DND-41 (cell line): ENCODE results near the gene EEA1.
"Not testable (repeated sequence)": the region's sequence is repeated elsewhere in the genome, so short reads cannot be mapped to it uniquely, and the experiment has no call there.

ENCODE experiments used
- ATAC-seq: fragments of 200-7000 bp; cut with Tn5 transposase; 3 replicates; pipeline ENCODE4 v1.9.1; 2021; ENCODE audit warnings: low read depth; ENCODE audit not compliant: insufficient read depth
- DNase-seq: peaks from one replicate; pipeline ENCODE4 v3.0.0-alpha.2; 2020
- H2AFZ ChIP-seq: 2 replicates; pipeline ENCODE4 v1.6.0; 2012; ENCODE audit warnings: low read depth, low read length
- H3K27ac ChIP-seq: 2 replicates; pipeline ENCODE4 v1.5.1; 2012; ENCODE audit warnings: low read length, inconsistent platforms
- H3K27me3 ChIP-seq: fragments of 200-600 bp; sonication (generic); 2 replicates; pipeline ENCODE4 v1.6.0; 2012; ENCODE audit warnings: low read length, mild to moderate bottlenecking, inconsistent platforms; ENCODE audit not compliant: insufficient read depth, poor library complexity
- H3K36me3 ChIP-seq: 2 replicates; pipeline ENCODE4 v1.5.1; 2012; ENCODE audit warnings: low read length, inconsistent platforms; ENCODE audit not compliant: insufficient read depth
- H3K4me1 ChIP-seq: 2 replicates; pipeline ENCODE4 v1.5.1; 2012; ENCODE audit warnings: mild to moderate bottlenecking, low read length; ENCODE audit not compliant: insufficient read depth
- H3K4me2 ChIP-seq: 2 replicates; pipeline ENCODE4 v1.6.0; 2012; ENCODE audit warnings: mild to moderate bottlenecking, moderate library complexity, low read length, inconsistent platforms; ENCODE audit not compliant: insufficient read depth
- H3K4me3 ChIP-seq, 2 experiments: fragments of 200-600 bp in 1 of 2; shearing (Covaris generic) in 1 of 2; 2 replicates each; pipeline ENCODE4 v1.5.1; 2012 to 2016; ENCODE audit warnings: inconsistent platforms in 2 of 2, low read length in 2 of 2, mild to moderate bottlenecking in 2 of 2, low read depth in 1 of 2, moderate library complexity in 1 of 2
- H3K79me2 ChIP-seq: 2 replicates; pipeline ENCODE4 v1.6.0; 2012; ENCODE audit warnings: low read length, inconsistent platforms; ENCODE audit not compliant: insufficient read depth
- H3K9ac ChIP-seq: 2 replicates; pipeline ENCODE4 v1.6.0; 2012; ENCODE audit warnings: low read depth, mild to moderate bottlenecking, inconsistent platforms, low read length, moderate library complexity
- H3K9me3 ChIP-seq: 2 replicates; pipeline ENCODE4 v1.5.1; 2012; ENCODE audit warnings: low read length, moderate library complexity, mild to moderate bottlenecking, inconsistent platforms; ENCODE audit not compliant: insufficient read depth, severe bottlenecking
- H4K20me1 ChIP-seq: 2 replicates; pipeline ENCODE4 v1.6.0; 2012; ENCODE audit warnings: low read length; ENCODE audit not compliant: insufficient read depth
- CTCF ChIP-seq: IDR thresholded peaks from 2 replicates; pipeline ENCODE4 v1.5.1; 2012; ENCODE audit warnings: borderline replicate concordance, low read length, moderate library complexity, mild to moderate bottlenecking; ENCODE audit not compliant: poor library complexity, severe bottlenecking; ENCODE audit errors: extremely low read depth
- EZH2 ChIP-seq: IDR thresholded peaks from 3 replicates; pipeline ENCODE4 v1.6.1; 2012; ENCODE audit warnings: borderline replicate concordance, low read depth, mild to moderate bottlenecking, moderate library complexity, low read length, inconsistent platforms; ENCODE audit not compliant: severe bottlenecking

The EEA1 gene

GRCh38 chr12:92802906-92803305, 126.2 kb downstream of the EEA1 start:
- Histone ChIP-seq H3K79me2 (no peaks in the 10 kb centered on the region), H3K9ac (no peak overlapping the region), H2AFZ (no peak overlapping the region), H3K27me3 (no peaks in the 10 kb centered on the region), H3K4me3 (no peak overlapping the region), H4K20me1 (no peaks in the 10 kb centered on the region), H3K9me3 (no peaks in the 10 kb centered on the region), H3K4me1 (no peaks in the 10 kb centered on the region), H3K36me3 (peaks cover 47% of the 10 kb centered on the region), H3K4me2 (no peak overlapping the region), H3K27ac (no peak overlapping the region)
- DNase-seq (no peak), ATAC-seq (no peak)
- TF ChIP-seq CTCF (no peak), EZH2 (no peak)

- H3K9ac ChIP-seq, result no peak overlapping the region
- H3K4me2 ChIP-seq, result no peak overlapping the region
- ATAC-seq, result no peak
- no peaks in the 10 kb centered on the region for H3K4me1 ChIP-seq
- no peak overlapping the region for H2AFZ ChIP-seq
- DNase-seq, result no peak
- H4K20me1 ChIP-seq, result no peaks in the 10 kb centered on the region
- TF ChIP-seq CTCF (no peak), EZH2 (no peak)
- H3K9me3 ChIP-seq, result no peaks in the 10 kb centered on the region
- H3K4me3 ChIP-seq, result no peak overlapping the region
- H3K27me3 ChIP-seq, result no peaks in the 10 kb centered on the region
- H3K27ac ChIP-seq, result no peak overlapping the region
- peaks cover 50% of the 10 kb centered on the region for H3K36me3 ChIP-seq
- no peaks in the 10 kb centered on the region for H3K79me2 ChIP-seq
Observed at GRCh38 chr12:92796650-92797049, 132.4 kb downstream of the EEA1 start.

DNA sequence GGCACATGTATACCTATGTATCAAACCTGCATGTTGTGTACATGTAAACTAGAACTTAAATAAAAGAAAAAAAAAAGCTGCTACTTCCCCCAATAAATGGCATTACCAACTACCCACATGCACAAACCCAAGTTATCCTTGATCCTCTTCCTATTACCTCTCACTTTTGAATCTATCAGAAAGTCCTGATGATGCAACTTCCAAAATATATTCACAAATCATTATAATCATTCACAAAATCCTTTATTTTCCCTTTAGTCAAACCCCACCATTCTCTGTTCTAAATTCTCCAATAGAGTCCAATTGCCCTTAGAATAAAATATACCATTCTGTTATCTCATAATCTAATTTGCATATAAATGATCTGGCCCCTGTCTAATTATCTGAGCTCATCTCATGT, 134.3 kb downstream of the EEA1 start:
- H3K27me3 ChIP-seq, result no peaks in the 10 kb centered on the region
- no peaks in the 10 kb centered on the region for H4K20me1 ChIP-seq
- H3K9me3 ChIP-seq, result no peaks in the 10 kb centered on the region
- no peak overlapping the region for H3K4me2 ChIP-seq
- TF ChIP-seq CTCF (no peak), EZH2 (no peak)
- H3K27ac ChIP-seq, result no peak overlapping the region
- H3K4me1 ChIP-seq, result no peaks in the 10 kb centered on the region
- DNase-seq (no peak), ATAC-seq (no peak)
- no peak overlapping the region for H3K9ac ChIP-seq
- H3K4me3 ChIP-seq, result no peak overlapping the region
- H2AFZ ChIP-seq, result no peak overlapping the region
- no peaks in the 10 kb centered on the region for H3K79me2 ChIP-seq
- H3K36me3 ChIP-seq, result peaks cover 41% of the 10 kb centered on the region

DNA sequence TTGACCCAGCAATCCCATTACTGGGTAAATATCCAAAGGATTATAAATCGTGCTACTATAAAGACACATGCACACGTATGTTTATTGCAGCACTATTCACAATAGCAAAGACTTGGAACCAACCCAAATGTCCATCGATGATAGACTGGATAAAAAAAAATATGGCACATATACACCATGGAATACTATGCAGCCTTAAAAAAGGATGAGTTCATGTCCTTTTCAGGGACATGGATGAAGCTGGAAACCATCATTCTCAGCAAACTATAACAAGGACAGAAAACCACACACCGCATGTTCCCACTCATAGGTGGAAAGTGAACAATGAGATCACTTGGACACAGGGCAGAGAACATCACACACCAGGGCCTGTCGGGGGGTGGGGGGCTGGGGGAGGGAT, 134.7 kb downstream of the EEA1 start:
- peaks cover 43% of the 10 kb centered on the region for H3K36me3 ChIP-seq
- not testable (repeated sequence) for H3K27ac ChIP-seq, H4K20me1 ChIP-seq, H2AFZ ChIP-seq, H3K9ac ChIP-seq, H3K9me3 ChIP-seq, ATAC-seq, H3K27me3 ChIP-seq, DNase-seq, H3K4me3 ChIP-seq, H3K4me1 ChIP-seq, H3K4me2 ChIP-seq, H3K79me2 ChIP-seq
